ENCODE measurements around the gene FRMD4A. TPM values are rescaled to one million over a fixed set of nuclear protein-coding genes. Genes with fewer than 3 reads are reported as not detected.

Gene FRMD4A
- total RNA-seq, 2 donors from 2014 or later = 0.35 to 0.50 TPM

GRCh38 chr10:13627459-13628310, 703.0 kb downstream of the FRMD4A start:
- Mint-ChIP-seq H3K4me1 (ENCODE audit: low read depth) (no peaks in the 10 kb centered on the region), H3K27me3 (ENCODE audit: low read depth) (no peaks in the 10 kb centered on the region), H3K36me3 (ENCODE audit: insufficient read depth in 2 of 2) (no peaks in the 10 kb centered on the region), H3K27ac (no peak overlapping the region), H3K4me3 (no peak overlapping the region), H3K9me3 (no peaks in the 10 kb centered on the region)
- DNase-seq (no peak), ATAC-seq (replicated peaks in 1 of 2) (peak; percentile 65 to 78)

DNA sequence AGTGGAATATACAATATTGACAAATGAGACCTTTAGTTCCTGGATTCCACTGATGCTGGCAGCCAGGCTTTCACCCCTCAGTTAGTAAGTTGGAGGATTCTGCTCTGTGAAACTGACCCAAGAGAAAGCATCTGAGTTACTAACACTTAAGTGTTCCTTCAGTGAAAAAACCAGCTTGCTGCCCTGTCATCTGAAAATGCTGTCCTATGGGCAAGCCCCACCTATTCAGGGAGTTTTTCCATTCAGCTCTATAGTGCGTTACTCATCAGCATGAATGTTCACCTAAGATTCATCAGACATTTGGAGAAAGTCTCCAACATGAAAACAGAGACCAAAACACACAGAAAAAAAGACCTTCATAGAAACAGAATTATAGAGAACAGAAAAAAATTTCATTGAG, 706.1 kb downstream of the FRMD4A start:
- Mint-ChIP-seq H3K27ac (no peak overlapping the region), H3K9me3 (no peaks in the 10 kb centered on the region), H3K4me3 (no peak overlapping the region), H3K27me3 (ENCODE audit: low read depth) (no peaks in the 10 kb centered on the region), H3K36me3 (ENCODE audit: insufficient read depth in 2 of 2) (peaks cover 0 to 1% of the 10 kb centered on the region in 2 donors), H3K4me1 (ENCODE audit: low read depth) (no peaks in the 10 kb centered on the region)
- peak in 1 of 2 donors; percentile 28 for ATAC-seq (replicated peaks in 1 of 2)
- no peak for DNase-seq

GRCh38 chr10:13621931-13622330, 708.8 kb downstream of the FRMD4A start:
- ATAC-seq (replicated peaks in 1 of 2) (no peak), DNase-seq (no peak)
- no peaks in the 10 kb centered on the region for H3K27me3 Mint-ChIP-seq (ENCODE audit: low read depth)
- no peak overlapping the region for H3K4me3 Mint-ChIP-seq
- H3K9me3 Mint-ChIP-seq = no peaks in the 10 kb centered on the region
- no peaks in the 10 kb centered on the region for H3K4me1 Mint-ChIP-seq (ENCODE audit: low read depth)
- peaks cover 0 to 1% of the 10 kb centered on the region in 2 donors for H3K36me3 Mint-ChIP-seq (ENCODE audit: insufficient read depth in 2 of 2)
- no peak overlapping the region for H3K27ac Mint-ChIP-seq

DNA sequence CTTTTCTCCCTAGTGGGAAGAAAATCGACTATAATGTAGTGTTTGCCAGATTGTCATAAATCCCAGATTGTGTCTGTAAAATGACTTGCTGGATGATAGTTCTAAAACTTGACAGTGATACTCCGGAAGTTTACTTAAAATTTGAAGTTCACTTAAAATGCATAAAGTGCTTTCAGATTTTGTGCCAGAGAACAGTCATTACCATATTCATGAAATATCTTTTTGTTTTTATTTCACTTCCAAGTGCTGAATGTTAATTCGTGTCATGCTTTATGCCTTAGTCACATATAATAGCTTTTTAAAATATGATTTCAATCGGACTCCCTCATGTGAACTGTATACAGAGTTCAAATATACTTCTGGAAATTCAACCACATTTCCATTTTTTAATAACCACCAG, 713.6 kb downstream of the FRMD4A start:
- ATAC-seq (replicated peaks in 1 of 2) = no peak

GRCh38 chr10:13615650-13616300, 714.9 kb downstream of the FRMD4A start:
- Mint-ChIP-seq H3K4me1 (ENCODE audit: low read depth) (no peaks in the 10 kb centered on the region), H3K27ac (peak overlapping the region; percentile 72), H3K36me3 (ENCODE audit: insufficient read depth in 2 of 2) (peaks cover 1 to 10% of the 10 kb centered on the region in 2 donors)

More for the DNA sequence above, 713.6 kb downstream of the FRMD4A start:
- H3K27me3 Mint-ChIP-seq (ENCODE audit: low read depth) = no peaks in the 10 kb centered on the region
- H3K27ac Mint-ChIP-seq = no peak overlapping the region
- H3K4me3 Mint-ChIP-seq = no peak overlapping the region
- no peaks in the 10 kb centered on the region for H3K9me3 Mint-ChIP-seq
- H3K4me1 Mint-ChIP-seq (ENCODE audit: low read depth) = no peaks in the 10 kb centered on the region
- no peak for DNase-seq
- H3K36me3 Mint-ChIP-seq (ENCODE audit: insufficient read depth in 2 of 2) = peaks cover 1 to 7% of the 10 kb centered on the region in 2 donors

DNA sequence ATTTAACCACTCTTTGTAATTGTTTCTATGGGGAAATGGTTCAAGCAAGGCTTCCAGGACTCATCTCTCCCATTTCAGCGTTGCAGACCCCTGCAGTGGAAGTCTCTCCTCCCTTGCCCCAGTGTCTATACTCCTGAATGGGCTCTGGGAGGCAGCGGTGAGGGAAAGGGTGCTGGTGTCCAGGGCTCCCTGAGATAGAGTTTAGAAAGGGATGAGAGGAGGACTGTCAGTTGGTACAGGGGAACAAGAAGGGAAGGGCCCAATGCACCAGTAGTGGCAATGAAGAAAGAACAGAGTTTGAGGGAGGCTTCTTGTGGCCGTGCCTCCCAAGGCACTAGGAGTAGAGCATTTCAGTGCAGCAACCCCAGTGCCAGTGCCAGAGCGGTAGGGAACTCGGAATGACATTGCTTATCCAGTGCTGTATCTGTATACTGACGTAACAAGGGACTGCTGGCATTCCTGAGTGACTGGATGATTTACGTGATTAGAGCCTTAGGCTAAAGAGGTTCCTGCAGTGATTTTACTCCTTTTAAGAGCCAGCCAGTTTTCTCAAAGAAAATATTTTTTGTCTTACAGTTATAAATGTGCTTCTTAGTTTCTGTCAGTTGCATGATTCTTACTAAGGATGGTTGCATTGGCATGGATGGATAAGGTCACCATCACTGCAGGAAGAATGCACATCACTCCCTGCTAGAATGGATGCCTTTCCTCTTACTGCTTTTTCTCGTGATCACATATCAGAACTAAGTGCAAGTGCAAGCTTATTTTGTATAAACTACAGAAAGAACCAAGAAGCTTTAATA, 716.0 kb downstream of the FRMD4A start:
- no peak for DNase-seq

More at GRCh38 chr10:13615650-13616300, 714.9 kb downstream of the FRMD4A start:
- ATAC-seq (replicated peaks in 1 of 2) (no peak), DNase-seq (no peak)
- H3K4me3 Mint-ChIP-seq = no peak overlapping the region
- no peaks in the 10 kb centered on the region for H3K9me3 Mint-ChIP-seq
- no peaks in the 10 kb centered on the region for H3K27me3 Mint-ChIP-seq (ENCODE audit: low read depth)

DNA sequence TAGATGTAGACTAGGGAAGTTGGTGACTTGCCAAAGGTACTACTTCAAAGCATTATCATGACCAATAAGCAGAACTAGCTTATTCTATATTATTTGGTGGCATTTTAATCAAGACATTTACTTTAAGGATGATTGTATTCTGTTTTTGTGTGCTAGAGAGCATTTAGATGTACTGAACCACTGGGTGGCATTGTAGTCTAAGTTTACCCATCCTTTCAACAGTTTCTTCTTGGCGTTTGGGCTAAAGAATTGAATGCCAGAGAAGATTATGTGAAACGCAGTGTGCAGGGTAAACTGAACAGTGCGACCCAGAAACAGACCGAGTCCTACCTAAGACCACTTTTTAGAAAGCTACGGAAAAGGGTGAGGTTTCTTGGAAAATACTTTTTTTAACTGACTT, 717.2 kb downstream of the FRMD4A start:
- Mint-ChIP-seq H3K27me3 (ENCODE audit: low read depth) (no peaks in the 10 kb centered on the region), H3K4me1 (ENCODE audit: low read depth) (no peaks in the 10 kb centered on the region), H3K9me3 (no peaks in the 10 kb centered on the region), H3K4me3 (no peak overlapping the region), H3K27ac (no peak overlapping the region), H3K36me3 (ENCODE audit: insufficient read depth in 2 of 2) (peaks cover 1 to 13% of the 10 kb centered on the region in 2 donors)
- ATAC-seq (replicated peaks in 1 of 2) = no peak
- DNase-seq = no peak

More for the DNA sequence above, 716.0 kb downstream of the FRMD4A start:
- Mint-ChIP-seq H3K27me3 (ENCODE audit: low read depth) (no peaks in the 10 kb centered on the region), H3K9me3 (no peaks in the 10 kb centered on the region), H3K27ac (no peak overlapping the region), H3K4me1 (ENCODE audit: low read depth) (no peaks in the 10 kb centered on the region), H3K36me3 (ENCODE audit: insufficient read depth in 2 of 2) (peaks cover 1 to 13% of the 10 kb centered on the region in 2 donors), H3K4me3 (no peak overlapping the region)
- no peak for ATAC-seq (replicated peaks in 1 of 2)

- H3K36me3 Mint-ChIP-seq (ENCODE audit: insufficient read depth in 2 of 2) = peaks cover 1 to 13% of the 10 kb centered on the region in 2 donors
Observed at GRCh38 chr10:13612654-13613373, 717.9 kb downstream of the FRMD4A start.

GRCh38 chr10:13608246-13608853, 722.4 kb downstream of the FRMD4A start:
- H3K27ac Mint-ChIP-seq = no peak overlapping the region
- H3K4me1 Mint-ChIP-seq (ENCODE audit: low read depth) = no peaks in the 10 kb centered on the region
- no peak overlapping the region for H3K4me3 Mint-ChIP-seq
- no peak for ATAC-seq (replicated peaks in 1 of 2)
- H3K27me3 Mint-ChIP-seq (ENCODE audit: low read depth) = no peaks in the 10 kb centered on the region
- no peak for DNase-seq
- no peaks in the 10 kb centered on the region for H3K9me3 Mint-ChIP-seq
- peaks cover 1 to 14% of the 10 kb centered on the region in 2 donors for H3K36me3 Mint-ChIP-seq (ENCODE audit: insufficient read depth in 2 of 2)

More at GRCh38 chr10:13612654-13613373, 717.9 kb downstream of the FRMD4A start:
- ATAC-seq (replicated peaks in 1 of 2) (no peak), DNase-seq (no peak)
- H3K9me3 Mint-ChIP-seq = no peaks in the 10 kb centered on the region
- no peak overlapping the region for H3K27ac Mint-ChIP-seq
- no peaks in the 10 kb centered on the region for H3K4me1 Mint-ChIP-seq (ENCODE audit: low read depth)
- H3K27me3 Mint-ChIP-seq (ENCODE audit: low read depth) = no peaks in the 10 kb centered on the region
- H3K4me3 Mint-ChIP-seq = no peak overlapping the region

GRCh38 chr10:13604357-13605040, 726.2 kb downstream of the FRMD4A start:
- H3K36me3 Mint-ChIP-seq (ENCODE audit: insufficient read depth in 2 of 2) = peaks cover 1 to 9% of the 10 kb centered on the region in 2 donors

GRCh38 chr10:13597909-13598308, 732.8 kb downstream of the FRMD4A start:
- no peaks in the 10 kb centered on the region for H3K9me3 Mint-ChIP-seq

More at GRCh38 chr10:13604357-13605040, 726.2 kb downstream of the FRMD4A start:
- ATAC-seq (replicated peaks in 1 of 2) (no peak), DNase-seq (no peak)
- H3K27ac Mint-ChIP-seq = no peak overlapping the region
- no peak overlapping the region for H3K4me3 Mint-ChIP-seq
- no peaks in the 10 kb centered on the region for H3K27me3 Mint-ChIP-seq (ENCODE audit: low read depth)
- H3K9me3 Mint-ChIP-seq = no peaks in the 10 kb centered on the region
- H3K4me1 Mint-ChIP-seq (ENCODE audit: low read depth) = no peaks in the 10 kb centered on the region

More at GRCh38 chr10:13597909-13598308, 732.8 kb downstream of the FRMD4A start:
- no peak overlapping the region for H3K4me3 Mint-ChIP-seq
- no peak for DNase-seq
- peaks cover 0 to 5% of the 10 kb centered on the region in 2 donors for H3K36me3 Mint-ChIP-seq (ENCODE audit: insufficient read depth in 2 of 2)
- H3K4me1 Mint-ChIP-seq (ENCODE audit: low read depth) = no peaks in the 10 kb centered on the region
- no peak overlapping the region for H3K27ac Mint-ChIP-seq
- no peaks in the 10 kb centered on the region for H3K27me3 Mint-ChIP-seq (ENCODE audit: low read depth)
- ATAC-seq (replicated peaks in 1 of 2) = no peak
